GM23338 (cell line): Measurements from ENCODE around the gene MTURN.

ENCODE experiments used
- CTCF ChIP-seq, 2 experiments: fragments of 200-600 bp in 1 of 2; sonication (generic) in 1 of 2; conservative IDR thresholded peaks; 2 replicates each; pipeline versions ENCODE4 v1.5.1 to v1.6.1; 2016 to 2017; ENCODE audit warnings: antibody characterized with exemption in 2 of 2, low read depth in 2 of 2, mild to moderate bottlenecking in 2 of 2, moderate library complexity in 1 of 2
- ETS1 ChIP-seq: IDR thresholded peaks from 2 replicates; pipeline ENCODE4 v1.6.1; 2016; ENCODE audit warnings: antibody characterized with exemption
- EZH2 ChIP-seq: fragments of 200-600 bp; sonication (generic); IDR thresholded peaks from one replicate; pipeline ENCODE4 v1.8.0; 2017; ENCODE audit warnings: antibody characterized with exemption, mild to moderate bottlenecking, low read depth; ENCODE audit not compliant: unreplicated experiment
- EZH2phosphoT487 ChIP-seq: fragments of 200-600 bp; sonication (generic); IDR thresholded peaks from one replicate; pipeline ENCODE4 v1.8.1; 2018; ENCODE audit warnings: antibody characterized with exemption; ENCODE audit not compliant: unreplicated experiment
- REST ChIP-seq: IDR thresholded peaks from one replicate; pipeline ENCODE4 v1.6.1; 2018; ENCODE audit warnings: antibody characterized with exemption; ENCODE audit not compliant: unreplicated experiment

- TF ChIP-seq CTCF (conservative IDR thresholded peaks at IDR 0.05; ENCODE audit: low read depth in 2 of 2) = no peak
- TF ChIP-seq EZH2 = no peak
- TF ChIP-seq EZH2phosphoT487 = no peak
- no peak for TF ChIP-seq REST
- TF ChIP-seq ETS1 = no peak
These were observed 1.4 kb downstream of the MTURN start for GRCh38 chr7:30136117-30136731.
